HG02870 (cell line): ENCODE data around the gene STMND1.
A peak's percentile ranks its signal among the peaks of the same experiment; 100 is the strongest.

Source experiments
- ATAC-seq: cut with Tn5 transposase; IDR thresholded peaks from one replicate; pipeline ENCODE4 v1.9.1; 2021; ENCODE audit warnings: mild to moderate bottlenecking, moderate library complexity; ENCODE audit not compliant: unreplicated experiment

The STMND1 gene

DNA sequence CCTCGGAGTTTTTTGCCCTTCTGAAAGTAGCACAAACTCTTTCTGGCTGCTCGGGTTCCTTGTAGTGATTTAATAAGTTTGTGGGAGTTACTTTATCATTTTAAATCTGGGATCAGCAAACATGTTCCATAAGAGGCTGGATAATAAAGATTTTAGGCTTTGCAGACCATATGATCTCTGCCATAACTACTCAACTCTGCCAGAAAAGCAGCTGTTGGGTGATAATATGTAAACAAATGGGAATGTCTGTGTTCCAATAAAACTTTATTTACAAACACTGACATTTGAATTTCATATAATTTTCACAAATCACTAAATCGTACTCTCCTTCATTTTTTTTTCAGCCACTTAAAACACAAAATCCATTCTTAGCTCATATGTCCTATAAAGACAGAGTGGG lies 3.9 kb upstream of the STMND1 start:
- ATAC-seq, result no peak

DNA sequence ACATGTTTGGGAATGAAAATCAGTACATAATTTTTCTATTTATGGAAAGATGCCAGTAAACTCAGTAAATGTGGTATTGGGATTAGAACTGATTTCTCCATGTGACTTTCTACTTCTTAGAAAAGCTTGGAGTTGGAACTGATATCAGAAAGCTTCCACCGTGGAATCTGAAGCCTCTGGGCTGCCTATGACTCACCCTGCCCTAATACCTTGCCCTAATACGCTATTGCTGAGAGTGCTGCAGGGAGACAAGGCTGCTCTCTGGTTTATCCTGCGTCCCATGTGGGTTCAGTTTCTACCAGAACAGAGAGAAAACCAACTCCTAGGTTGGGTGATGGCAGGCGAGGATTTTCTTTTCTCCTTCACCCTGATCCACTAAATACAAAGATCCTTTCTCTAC lies 3.3 kb upstream of the STMND1 start:
- no peak for ATAC-seq

DNA sequence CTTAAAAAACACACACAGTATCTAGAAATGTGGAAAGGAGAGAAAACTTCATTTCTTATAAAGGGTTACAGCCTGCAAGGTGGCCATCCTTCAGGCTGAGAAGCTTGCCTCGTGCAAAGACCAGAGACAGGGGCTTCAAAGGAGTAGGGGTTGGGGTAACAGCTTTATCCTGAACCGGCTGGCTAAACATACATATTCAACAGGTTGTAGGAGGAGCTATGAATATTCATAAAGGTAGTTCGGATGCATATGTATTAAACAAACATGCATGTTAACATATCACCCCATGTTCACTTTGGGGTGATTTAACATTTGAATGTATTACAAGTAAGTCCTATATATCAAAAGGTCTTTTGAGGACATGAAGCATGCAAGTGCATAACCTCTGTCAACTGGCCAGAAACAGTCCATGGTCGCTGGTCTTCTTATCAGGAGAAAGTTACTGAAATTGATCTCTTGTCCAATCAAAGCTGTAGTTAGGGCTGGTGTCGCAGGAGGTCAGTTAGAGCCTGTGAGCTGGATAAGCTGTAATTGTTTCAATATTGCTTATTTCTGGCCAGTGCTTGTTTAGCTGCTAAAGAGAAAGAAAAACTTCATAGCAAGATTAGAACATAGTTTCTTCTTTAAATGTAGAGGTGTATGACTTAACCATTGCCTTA lies 2.3 kb upstream of the STMND1 start:
- ATAC-seq, result no peak

DNA sequence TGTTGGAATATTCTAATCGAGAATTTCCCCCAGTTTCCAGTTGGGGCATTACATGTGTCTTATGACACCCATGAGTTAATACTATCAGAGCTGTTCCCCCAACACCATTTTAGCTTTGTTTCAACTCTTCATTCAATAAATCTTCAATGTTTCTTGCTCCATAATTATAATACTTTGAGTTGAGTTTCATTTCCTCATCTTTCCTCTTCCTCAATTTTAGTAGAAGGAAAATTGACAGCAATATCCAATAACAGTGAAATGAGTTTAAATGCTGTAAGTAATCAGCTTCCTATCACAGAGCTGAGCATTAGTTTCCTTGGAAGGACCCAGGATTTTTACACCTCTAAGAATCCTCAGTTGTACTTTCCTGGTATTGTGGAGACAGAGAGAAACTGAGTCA lies 1.0 kb upstream of the STMND1 start:
- no peak for ATAC-seq

DNA sequence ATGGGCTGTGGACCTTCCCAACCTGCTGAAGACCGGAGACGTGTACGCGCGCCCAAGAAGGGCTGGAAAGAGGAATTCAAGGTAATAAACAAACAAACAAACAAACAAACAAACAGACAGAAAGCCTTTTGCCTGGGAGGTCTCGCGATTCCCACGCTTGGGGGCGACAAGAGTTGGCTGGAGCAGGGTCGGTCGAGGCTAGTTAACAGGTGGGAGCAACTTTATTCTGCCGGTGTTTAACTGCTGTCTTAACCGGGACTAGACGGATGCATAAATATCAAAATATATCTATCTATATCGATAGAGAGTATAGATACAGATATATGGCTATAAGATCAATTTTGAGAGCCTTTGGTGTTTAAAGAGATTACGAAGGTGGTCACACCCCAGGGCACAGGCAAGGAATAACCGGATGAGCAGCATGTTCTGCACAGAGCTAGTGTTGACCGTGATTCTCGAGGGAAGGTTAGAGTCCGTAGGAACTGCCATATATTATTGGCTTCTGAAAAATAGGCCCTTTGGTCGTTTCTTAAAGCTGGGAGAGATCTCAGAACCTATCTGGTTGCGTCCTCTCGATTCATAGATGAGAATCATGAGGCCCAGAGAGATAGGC lies 514 bp downstream of the STMND1 start:
- ATAC-seq, result no peak

DNA sequence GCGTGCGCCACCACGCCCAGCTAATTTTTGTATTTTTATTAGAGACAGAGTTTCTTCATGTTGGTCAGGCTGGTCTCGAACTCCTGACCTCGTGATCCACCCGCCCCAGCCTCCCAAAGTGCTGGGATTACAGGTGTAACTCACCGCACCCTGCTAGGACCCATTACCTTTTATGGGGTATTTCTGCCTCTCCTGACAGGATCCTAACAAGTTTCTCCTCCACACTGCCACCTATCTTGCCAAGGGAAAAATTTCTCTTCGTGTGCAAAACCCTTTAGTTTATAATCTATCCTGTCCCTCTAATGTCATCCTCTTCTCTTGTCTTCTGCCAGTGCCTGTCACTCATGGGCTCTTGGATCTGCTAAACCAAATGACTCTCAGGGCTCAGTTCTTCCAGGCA lies 1.9 kb downstream of the STMND1 start:
- ATAC-seq, result no peak

DNA sequence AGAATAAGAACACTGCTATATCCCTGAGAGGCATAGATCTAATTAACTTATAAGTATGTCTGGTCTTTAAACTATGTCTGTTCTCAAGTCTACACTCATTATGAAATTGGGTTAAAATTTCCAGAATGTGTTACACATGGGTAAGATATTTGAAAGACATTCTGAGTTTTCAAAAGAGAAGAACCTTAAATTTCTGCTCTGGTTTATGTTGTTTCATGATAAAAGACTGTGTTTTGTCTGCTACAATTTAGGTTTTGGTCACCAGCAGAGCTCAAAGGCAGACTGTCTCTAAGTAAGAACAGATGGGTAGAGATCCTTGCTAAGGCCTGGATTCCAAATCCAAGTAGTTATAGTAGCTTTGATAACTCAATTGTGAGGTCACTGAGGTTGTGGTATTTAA lies 6.0 kb downstream of the STMND1 start:
- ATAC-seq, result no peak

DNA sequence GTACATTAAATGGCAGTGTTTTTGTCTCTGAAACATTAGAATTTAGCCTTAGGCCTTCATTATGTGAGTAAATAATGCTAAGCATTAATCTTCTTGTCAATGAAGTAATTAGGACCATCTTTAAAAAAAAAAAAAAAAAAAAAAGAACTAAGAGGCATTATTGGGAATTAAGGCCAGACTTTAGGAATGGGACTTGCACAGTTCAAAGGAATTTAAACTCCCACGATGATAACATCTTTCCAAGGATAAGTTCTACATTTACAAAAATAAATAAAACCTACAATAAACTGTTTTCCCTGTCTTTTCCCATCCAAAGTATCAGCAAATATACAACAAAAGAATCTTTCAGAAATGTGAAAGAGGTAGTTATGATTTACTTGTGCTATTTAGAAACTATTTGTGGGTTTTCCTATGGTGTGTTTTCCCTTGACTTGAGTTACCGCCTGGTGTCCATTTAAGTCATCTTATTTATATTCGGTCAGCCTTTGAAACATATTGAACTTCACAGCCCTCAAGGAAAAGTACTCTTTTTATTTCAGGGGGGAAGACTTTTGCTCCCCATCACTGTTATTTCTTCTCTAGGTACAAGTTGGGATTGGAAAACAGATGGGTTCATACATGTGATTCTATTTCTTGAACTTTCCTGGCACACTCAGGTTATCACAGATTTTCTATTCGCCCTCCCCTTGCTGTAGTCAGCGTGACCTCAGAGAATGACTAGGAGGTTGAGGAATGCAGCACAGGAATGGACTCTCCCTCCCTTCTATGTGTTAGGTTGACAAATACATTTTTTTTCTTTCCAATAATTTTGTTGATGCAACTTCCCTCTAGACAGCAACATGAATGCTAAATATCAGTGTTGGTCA lies 13.6 kb downstream of the STMND1 start:
- no peak for ATAC-seq

DNA sequence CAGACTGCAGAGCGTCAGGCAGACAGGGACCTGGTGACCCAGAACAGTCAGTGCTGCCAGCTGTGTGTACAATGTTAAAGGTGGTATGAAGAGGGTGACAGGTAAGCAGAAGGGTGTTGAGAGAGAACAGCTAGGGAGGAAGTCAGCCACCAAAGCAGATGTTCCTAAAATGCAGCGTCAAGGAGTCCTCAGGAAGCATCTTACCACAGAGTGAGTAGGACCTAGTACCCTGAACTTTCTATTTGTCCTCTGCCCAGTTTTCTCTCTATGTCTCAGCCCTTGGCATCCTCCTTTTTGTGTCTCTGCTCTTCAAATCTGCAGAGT lies 14.2 kb downstream of the STMND1 start:
- ATAC-seq, result no peak

DNA sequence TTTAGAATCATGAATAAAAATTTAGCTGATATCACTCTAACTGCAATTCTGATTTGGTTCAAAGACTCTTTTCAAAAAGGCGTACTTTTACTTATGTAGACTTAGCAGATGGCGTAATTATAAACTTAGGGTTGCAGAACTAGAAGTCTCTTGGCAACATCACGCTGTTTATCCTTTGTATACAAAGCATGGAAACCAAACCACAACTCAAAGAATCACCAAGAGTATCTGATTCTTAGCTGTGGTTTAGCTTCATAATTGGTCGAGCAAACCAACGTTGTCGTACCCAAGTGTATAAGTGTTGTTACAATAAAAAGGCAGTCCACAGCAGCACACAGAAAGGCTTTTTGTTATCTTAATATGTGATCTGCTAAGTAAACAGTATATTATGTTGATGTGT lies 18.2 kb downstream of the STMND1 start:
- ATAC-seq, result no peak

DNA sequence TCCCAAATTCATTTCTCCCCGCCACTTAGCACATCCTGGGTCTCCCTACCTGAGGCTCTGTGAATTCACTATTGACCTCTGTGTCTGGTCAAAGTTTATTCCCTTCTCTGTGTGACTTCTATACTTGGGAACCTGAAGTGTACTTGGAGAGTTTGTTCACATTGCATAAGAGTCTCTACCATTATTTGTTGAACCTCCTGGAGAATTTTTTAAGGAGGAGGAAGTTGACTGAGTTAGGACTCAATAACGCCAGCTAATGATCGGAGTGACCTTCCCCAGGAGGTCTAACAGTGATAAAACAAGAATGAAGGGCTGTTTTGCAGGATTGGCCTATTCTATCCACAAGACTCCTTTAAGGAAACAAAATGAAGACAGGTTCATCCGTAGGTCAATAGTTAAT lies 23.6 kb downstream of the STMND1 start:
- no peak for ATAC-seq

DNA sequence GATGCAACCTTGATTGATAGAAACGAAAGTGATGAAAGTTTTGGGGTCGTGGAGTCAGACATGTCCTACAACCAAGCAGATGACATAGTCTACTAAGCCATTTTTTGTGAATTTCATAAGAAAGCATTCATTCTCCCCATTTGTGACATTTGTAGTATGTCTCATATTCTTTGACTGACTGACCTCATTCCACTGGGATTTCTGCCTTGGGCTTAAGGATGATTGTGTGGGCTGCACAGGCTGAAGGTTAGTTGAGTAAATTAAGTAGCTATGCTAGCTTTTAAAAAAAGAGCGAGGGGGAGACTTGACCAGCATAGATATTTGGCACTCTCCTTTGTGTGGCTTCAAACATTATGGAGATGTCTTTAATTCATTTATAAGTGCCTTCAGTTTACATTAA lies 28.9 kb downstream of the STMND1 start:
- ATAC-seq, result no peak

DNA sequence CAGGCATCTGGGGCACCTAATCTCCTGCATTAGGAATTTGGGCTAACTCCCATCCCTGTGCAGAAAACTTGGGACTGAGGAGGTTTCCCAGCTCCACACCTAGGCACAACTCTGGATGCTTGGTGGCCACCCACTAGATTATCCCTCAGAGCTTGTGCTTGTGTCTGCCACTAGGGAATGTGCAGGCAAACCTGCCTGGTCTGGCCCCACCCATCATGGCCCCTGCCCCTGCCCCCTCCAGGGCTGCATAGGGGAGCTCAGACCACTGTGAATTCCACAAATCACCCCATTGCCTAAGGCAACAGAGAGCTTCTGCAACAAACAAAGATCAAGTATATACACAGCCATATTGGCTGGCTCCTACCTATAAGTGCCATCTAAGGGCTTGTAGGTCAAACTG lies 31.1 kb downstream of the STMND1 start:
- ATAC-seq, result no peak

DNA sequence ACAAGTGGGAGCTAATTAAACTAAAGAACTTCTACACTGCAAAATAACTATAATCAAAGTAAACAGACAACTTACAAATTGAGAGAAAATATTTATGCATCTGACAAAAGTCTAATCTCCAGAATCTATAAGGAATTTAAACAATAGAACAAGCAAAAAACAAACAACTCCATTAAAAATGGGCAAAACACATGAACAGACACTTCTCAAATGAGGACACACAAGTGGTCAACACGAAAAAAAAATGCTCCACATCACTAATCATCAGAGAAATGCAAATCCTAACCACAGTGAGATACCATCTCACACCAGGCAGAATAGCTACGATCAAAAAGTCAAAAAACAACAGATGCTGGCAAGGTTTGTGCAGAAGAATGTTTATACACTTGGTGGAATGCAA lies 36.2 kb downstream of the STMND1 start:
- ATAC-seq, result no peak

DNA sequence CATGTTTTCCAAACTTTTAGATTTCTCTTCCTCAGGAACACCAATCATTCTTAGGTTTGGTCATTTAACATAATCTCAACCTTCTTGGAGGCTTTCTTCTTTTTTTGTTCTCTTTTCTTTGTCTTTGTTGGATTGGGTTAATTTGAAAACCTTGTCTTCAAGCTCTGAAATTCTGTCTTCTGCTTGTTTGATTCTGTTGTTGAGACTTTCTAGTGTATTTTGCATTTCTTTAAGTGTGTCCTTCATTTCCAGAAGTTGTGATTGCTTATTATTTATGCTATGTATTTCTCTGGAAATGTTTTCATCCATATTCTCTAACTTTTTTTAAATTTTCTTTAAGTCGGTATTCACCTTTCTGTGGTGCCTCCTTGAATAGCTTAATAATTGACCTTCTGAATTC lies 42.2 kb downstream of the STMND1 start:
- ATAC-seq, result no peak

DNA sequence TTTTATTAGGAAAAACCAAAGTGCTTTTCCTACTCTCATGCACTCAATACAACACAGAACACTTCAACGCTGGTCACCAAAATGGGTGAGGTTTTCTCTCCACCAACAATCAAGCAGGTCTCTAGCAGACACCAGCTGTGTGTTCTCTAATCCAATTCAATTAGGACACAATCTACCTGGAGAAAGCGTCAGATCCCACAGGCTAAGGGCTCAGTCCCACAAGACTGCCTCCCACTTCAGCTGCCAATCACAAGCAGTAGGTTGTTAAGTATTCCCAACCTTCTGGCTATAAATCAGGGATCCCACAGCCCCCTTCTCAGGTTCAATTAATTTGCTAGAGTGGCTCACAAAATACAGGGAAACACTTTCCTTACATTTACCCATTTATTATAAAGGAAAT lies 47.7 kb downstream of the STMND1 start:
- ATAC-seq, result no peak

DNA sequence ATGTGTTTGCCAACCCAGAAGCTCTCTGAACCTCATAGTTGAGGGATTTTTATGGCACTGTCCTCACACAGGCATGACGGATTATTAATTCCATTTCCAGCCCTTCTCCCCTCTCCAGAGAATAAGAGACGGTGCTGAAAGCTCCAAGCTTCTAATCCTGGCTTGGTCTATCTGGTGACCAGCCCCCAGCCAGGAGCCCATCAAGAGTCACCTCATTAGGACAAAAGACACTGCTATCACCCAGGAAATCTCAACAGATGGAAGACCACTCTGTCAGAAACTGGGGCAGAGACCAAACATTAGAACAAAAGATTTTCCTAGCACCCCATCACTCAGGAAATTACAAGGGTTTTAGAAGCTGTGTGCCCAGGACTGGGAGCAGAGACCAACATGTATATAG lies 48.2 kb downstream of the STMND1 start:
- ATAC-seq, result no peak

DNA sequence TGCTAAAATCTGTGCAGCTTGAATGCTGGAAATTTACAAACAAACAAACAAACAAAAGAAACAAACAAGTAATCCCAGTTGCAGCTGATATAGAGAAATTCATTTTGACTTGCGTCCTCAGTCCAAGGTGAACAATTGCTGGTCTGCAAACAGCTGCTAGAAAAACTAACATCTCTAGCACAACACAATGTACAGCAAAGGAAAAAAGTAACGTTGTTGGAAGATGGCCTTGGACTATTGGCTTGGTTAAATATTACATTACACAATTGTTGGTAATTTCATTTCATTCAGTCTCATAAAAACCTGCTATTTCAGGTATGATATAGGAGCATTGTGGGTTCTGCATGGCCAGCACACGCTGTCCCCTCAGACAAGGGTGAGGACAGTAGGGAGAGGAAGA lies 50.0 kb downstream of the STMND1 start:
- ATAC-seq, result no peak

DNA sequence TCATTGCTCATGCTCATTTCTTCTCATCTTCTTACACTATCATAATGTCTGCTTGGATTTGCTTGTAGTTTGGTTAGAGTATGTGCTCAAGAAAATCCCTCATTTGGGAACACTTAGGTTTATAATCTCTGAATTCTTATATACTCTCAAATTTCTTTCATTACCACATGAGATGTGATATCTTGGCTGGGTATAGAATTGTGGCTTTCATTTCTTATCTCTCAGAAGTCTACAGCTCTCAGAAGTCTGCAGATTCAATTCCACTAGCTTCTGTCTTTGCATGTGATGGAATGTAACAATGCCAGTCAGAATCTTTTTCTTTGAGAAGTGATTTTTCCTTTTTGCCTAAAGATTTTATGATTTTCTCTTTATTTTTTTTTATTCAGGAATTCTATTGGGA lies 50.9 kb downstream of the STMND1 start:
- no peak for ATAC-seq

DNA sequence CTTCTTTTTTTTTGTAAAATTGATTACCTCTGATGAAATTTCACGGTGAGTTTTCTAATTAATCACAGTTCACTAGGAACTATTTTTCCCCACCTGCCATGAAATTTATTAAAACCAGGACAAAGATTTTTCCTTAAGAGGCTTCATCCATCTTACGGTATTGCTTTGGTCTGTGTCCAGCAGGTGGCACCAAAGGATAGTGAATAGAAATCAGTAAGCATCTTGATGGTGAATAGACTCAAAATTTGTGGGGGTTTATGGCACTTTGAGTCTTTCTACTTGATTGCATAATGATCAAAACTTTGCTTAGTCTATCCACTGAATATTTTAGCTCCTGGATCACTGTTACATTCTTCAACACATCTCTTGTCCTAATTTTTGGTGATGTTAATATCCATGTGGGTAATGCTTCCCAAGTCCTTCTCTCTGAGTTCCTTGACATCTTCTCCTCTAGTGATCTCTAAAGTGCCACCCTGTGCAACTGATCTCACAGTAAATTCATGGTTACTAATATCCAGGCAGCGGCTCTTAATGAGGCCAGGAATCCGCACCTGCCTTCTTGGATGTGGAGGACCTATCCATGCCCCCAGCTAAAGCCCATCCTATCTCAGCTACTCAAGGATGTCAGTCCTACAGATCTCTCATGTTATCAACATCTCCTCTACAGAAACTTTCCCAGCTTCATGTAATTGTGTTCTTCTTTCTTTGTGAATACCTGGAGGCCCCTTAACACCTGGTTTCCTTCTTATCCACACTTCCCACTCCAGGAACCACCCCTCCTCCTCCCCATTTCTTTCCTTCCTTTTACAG lies 54.5 kb downstream of the STMND1 start:
- ATAC-seq, result peak; percentile 50

DNA sequence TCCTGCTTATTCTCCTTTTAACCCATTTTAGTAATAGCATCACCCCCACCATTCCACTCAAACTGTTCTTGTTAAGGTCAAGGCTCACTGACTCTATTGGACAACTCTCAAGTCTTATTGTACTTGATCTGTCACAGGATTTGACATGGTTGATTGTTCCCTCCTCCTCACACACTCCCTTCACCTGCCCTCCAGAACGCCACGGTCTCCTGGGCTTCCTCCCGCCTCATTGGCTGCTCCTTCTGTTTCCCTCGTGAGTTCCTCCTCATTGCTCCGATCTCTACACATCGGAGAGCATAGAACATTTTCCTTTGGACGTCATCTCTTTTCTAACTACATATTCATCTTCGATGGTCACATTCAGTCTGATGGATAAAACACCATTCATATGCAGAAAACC lies 55.1 kb downstream of the STMND1 start:
- no peak for ATAC-seq

DNA sequence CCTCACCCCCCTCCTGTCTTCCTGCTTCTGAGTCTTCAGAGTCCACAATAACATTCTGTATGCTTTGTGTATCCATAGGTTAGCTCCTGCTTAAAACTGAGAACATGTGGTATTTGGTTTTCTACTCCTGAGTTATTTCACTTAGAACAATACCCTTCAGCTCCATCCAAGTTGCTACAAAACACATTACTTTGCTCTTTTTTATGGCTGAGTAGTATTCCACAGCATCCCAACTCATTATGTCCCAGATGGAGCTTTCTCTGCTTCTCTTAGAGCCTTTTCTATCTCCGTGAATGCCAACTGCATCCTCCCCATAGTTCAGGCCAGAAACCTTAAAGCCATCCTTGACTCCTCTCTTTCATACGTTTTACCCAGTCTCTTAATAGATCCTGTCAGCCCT lies 55.8 kb downstream of the STMND1 start:
- ATAC-seq, result no peak
